ENCODE data around the gene VWA5B1. TPM values are rescaled to one million over a fixed set of nuclear protein-coding genes. Genes with fewer than 3 reads are reported as not detected.

VWA5B1 gene
- total RNA-seq, 4 donors from 2014 or later: 0.16 TPM; not detected in 3

DNA sequence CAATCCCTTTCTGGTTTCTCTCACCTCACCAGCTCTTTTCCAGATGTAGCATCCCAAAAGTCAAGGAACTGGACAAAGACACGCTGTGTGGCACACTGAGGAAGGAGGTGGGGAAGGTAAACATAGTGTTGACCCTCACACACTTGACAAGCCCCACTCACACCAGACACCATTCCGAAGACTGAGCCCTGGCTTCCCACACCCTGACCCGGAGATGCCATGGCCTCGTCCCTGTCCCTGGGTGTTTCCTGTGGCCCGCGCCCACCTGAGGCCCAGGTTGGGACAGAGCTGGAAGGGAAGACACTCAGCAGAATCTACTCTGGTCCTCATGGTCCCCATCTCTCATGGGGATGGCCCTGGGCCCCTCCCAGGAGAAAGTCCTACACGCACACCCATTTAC, 16.4 kb downstream of the VWA5B1 start:
- no peaks in the 10 kb centered on the region for H3K36me3 ChIP-seq
- 94% methylated on average over 7 of the region's 7 CpGs for WGBS
- no peak for TF ChIP-seq EP300 (IDR thresholded peaks at IDR 0.05)
- no peak for TF ChIP-seq POLR2A (IDR thresholded peaks at IDR 0.05)
- no peak for TF ChIP-seq POLR2AphosphoS5 (IDR thresholded peaks at IDR 0.05)
- TF ChIP-seq, protein P1, sequence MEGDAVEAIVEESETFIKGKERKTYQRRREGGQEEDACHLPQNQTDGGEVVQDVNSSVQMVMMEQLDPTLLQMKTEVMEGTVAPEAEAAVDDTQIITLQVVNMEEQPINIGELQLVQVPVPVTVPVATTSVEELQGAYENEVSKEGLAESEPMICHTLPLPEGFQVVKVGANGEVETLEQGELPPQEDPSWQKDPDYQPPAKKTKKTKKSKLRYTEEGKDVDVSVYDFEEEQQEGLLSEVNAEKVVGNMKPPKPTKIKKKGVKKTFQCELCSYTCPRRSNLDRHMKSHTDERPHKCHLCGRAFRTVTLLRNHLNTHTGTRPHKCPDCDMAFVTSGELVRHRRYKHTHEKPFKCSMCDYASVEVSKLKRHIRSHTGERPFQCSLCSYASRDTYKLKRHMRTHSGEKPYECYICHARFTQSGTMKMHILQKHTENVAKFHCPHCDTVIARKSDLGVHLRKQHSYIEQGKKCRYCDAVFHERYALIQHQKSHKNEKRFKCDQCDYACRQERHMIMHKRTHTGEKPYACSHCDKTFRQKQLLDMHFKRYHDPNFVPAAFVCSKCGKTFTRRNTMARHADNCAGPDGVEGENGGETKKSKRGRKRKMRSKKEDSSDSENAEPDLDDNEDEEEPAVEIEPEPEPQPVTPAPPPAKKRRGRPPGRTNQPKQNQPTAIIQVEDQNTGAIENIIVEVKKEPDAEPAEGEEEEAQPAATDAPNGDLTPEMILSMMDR (IDR thresholded peaks at IDR 0.05): no peak
- no peak overlapping the region for H3K4me3 ChIP-seq
- H3K27ac ChIP-seq: no peak overlapping the region
- no peak for DNase-seq (ENCODE audit: low spot score in 2 of 2)
- no peaks in the 10 kb centered on the region for H3K9me3 ChIP-seq
- H3K4me1 ChIP-seq: no peaks in the 10 kb centered on the region
- H3K27me3 ChIP-seq: peaks cover 14% of the 10 kb centered on the region

DNA sequence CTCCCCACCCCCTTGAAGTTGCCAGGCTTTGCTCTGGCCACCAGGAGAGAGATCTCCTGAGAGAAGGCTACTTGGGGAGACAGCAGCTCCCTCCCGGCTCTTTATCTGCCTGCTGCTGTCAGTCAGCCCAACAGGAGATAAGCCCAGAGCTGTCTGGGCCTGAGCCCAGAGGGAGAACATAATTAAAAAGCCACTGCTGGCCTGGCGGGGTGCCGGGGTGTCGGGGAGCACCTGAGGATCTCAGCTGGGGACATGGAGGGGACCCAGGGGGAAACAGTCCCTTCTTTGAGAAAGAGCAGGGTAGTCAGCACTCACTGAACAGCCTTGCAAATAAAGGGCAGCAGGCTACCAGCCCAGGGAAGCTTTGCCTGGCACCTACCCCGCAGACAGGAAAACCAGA, 17.9 kb downstream of the VWA5B1 start:
- Histone ChIP-seq H3K27me3 (peaks cover 14% of the 10 kb centered on the region), H3K9me3 (no peaks in the 10 kb centered on the region), H3K4me1 (no peaks in the 10 kb centered on the region), H3K27ac (no peak overlapping the region), H3K36me3 (no peaks in the 10 kb centered on the region), H3K4me3 (no peak overlapping the region)
- TF ChIP-seq EP300 (IDR thresholded peaks at IDR 0.05) (no peak), POLR2A (IDR thresholded peaks at IDR 0.05) (no peak), POLR2AphosphoS5 (IDR thresholded peaks at IDR 0.05) (no peak)
- TF ChIP-seq, protein P1 (IDR thresholded peaks at IDR 0.05): no peak
- 60% methylated on average over 2 of the region's 5 CpGs for WGBS
- DNase-seq (ENCODE audit: low spot score in 2 of 2): no peak

DNA sequence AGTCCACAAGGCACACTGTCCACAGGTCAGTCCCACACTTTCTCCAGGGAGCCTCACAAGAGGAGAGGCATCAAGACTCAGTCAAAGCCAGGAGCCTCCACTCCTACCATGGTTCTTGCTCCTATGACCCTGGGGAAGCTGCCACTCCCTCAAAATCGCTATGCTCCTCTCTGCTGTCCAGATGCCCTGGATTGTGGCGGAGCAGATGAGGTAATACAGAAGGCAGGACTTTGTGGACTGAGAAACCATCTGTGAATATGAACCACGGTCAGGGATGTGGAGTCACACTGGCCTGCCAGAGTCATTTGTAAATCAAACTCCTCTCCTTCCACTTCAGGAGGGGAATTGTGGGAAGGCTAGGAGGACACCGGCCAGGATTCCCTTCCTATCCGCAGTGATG, 20.6 kb downstream of the VWA5B1 start:
- TF ChIP-seq EP300 (IDR thresholded peaks at IDR 0.05) (no peak), POLR2AphosphoS5 (IDR thresholded peaks at IDR 0.05) (no peak), POLR2A (IDR thresholded peaks at IDR 0.05) (no peak)
- TF ChIP-seq, protein P1 (IDR thresholded peaks at IDR 0.05): no peak
- no peak for DNase-seq (ENCODE audit: low spot score in 2 of 2)
- Histone ChIP-seq H3K27me3 (peaks cover 13% of the 10 kb centered on the region), H3K4me1 (no peaks in the 10 kb centered on the region), H3K4me3 (no peak overlapping the region), H3K27ac (no peak overlapping the region), H3K36me3 (no peaks in the 10 kb centered on the region), H3K9me3 (no peaks in the 10 kb centered on the region)
- 84% methylated on average over 5 of the region's 5 CpGs for WGBS

DNA sequence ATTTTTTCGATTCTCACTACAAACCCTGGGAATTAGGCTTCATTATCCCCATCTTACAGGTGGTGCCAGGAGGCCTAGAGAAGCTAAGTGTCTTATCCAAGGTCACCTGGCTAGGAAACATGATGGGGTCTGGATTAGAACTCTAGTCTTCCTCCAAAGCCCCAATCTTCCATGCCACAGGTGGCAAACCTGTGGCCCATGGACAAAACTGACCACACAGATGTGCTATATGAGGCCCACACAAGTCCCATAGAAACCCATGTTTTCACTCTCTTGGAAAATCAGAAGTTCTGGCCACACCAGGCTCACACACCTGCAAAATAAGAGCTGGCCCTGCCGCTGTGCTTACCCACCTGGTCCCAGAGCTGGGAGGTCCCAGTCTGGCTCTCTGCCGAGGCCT, 21.6 kb downstream of the VWA5B1 start:
- Histone ChIP-seq H3K36me3 (no peaks in the 10 kb centered on the region), H3K27ac (no peak overlapping the region), H3K4me3 (no peak overlapping the region), H3K4me1 (no peaks in the 10 kb centered on the region), H3K27me3 (peaks cover 12% of the 10 kb centered on the region), H3K9me3 (no peaks in the 10 kb centered on the region)
- no peak for DNase-seq (ENCODE audit: low spot score in 2 of 2)
- WGBS: 84% methylated on average over 3 of the region's 3 CpGs
- no peak for TF ChIP-seq POLR2A (IDR thresholded peaks at IDR 0.05)
- TF ChIP-seq EP300 (IDR thresholded peaks at IDR 0.05): no peak
- TF ChIP-seq, protein P1 (IDR thresholded peaks at IDR 0.05): no peak
- no peak for TF ChIP-seq POLR2AphosphoS5 (IDR thresholded peaks at IDR 0.05)

DNA sequence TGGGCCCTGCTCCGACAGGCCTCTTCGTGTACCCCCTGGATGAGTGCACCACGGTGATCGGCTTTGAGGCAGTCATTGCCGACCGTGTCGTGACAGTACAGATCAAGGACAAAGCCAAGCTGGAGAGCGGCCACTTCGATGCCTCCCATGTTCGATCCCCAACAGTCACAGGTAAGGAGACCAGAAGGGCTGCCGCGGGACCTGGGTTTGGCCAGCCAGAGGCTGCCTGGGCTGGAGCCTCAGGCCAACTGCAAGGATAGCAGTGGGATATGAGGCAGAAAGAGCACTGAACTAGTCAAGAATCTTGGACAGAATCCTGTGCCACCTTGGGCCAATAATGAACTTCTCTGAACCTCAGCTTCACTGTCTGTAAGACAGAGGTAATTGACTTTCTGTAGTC, 22.1 kb downstream of the VWA5B1 start:
- Histone ChIP-seq H3K27ac (no peak overlapping the region), H3K36me3 (no peaks in the 10 kb centered on the region), H3K27me3 (peaks cover 13% of the 10 kb centered on the region), H3K4me1 (no peaks in the 10 kb centered on the region), H3K9me3 (no peaks in the 10 kb centered on the region), H3K4me3 (no peak overlapping the region)
- no peak for DNase-seq (ENCODE audit: low spot score in 2 of 2)
- 96% methylated on average over 12 of the region's 12 CpGs for WGBS
- TF ChIP-seq, protein P1 (IDR thresholded peaks at IDR 0.05): no peak
- TF ChIP-seq POLR2AphosphoS5 (IDR thresholded peaks at IDR 0.05) (no peak), EP300 (IDR thresholded peaks at IDR 0.05) (no peak)
